Myocyte (in vitro differentiated cells): ENCODE results near the gene ADAMTSL4. TPM values are rescaled to one million over a fixed set of nuclear protein-coding genes. Genes with fewer than 3 reads are reported as not detected.

Source experiments
- DNase-seq: peaks from one replicate; pipeline ENCODE4 v3.0.0-alpha.2; 2012; ENCODE audit warnings: low read depth
- polyA plus RNA-seq: library from polyadenylated mRNA; unstranded; fragments of >200 nt; gene quantifications from one replicate; pipeline ENCODE4 v1.2.1, GENCODE V29; 2012; ENCODE audit warnings: missing spikeins
- total RNA-seq: library from RNA; depleted of rRNA; stranded (reverse); fragments of >200 nt; gene quantifications from 2 replicates; pipeline ENCODE4 v1.2.3, GENCODE V29; 2014

Gene ADAMTSL4
- total RNA-seq, result 10.9 and 16.2 TPM in 2 replicates
- 42.7 TPM for polyA plus RNA-seq

- peak; percentile 80 for DNase-seq
These were observed at the start of gene ADAMTSL4 for GRCh38 chr1:150548632-150549495. Gene ADAMTSL4 (plus strand): TSS chr1:150549408. CDS start chr1:150552289, 2,881 bp downstream.

- no peak for DNase-seq
These were observed 43.8 kb upstream of the ADAMTSL4 start for GRCh38 chr1:150505431-150505830.

- peak; percentile 84 for DNase-seq
These were observed 41.0 kb upstream of the ADAMTSL4 start, which contains the start of gene ECM1 for GRCh38 chr1:150507912-150508864. Gene ECM1 (plus strand): TSS chr1:150508109. CDS start chr1:150508210, 101 bp downstream.

GRCh38 chr1:150508982-150509381 is 40.2 kb upstream of the ADAMTSL4 start:
- DNase-seq, result no peak

DNA sequence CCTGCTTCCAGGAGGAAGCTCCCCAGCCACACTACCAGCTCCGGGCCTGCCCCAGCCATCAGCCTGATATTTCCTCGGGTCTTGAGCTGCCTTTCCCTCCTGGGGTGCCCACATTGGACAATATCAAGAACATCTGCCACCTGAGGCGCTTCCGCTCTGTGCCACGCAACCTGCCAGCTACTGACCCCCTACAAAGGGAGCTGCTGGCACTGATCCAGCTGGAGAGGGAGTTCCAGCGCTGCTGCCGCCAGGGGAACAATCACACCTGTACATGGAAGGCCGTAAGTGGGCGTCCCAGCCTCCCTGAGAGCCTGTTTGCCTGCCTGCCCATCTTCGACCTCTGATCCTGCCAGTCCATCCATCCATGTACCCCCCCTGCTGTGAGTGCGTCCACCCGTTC is 37.7 kb upstream of the ADAMTSL4 start:
- no peak for DNase-seq

DNA sequence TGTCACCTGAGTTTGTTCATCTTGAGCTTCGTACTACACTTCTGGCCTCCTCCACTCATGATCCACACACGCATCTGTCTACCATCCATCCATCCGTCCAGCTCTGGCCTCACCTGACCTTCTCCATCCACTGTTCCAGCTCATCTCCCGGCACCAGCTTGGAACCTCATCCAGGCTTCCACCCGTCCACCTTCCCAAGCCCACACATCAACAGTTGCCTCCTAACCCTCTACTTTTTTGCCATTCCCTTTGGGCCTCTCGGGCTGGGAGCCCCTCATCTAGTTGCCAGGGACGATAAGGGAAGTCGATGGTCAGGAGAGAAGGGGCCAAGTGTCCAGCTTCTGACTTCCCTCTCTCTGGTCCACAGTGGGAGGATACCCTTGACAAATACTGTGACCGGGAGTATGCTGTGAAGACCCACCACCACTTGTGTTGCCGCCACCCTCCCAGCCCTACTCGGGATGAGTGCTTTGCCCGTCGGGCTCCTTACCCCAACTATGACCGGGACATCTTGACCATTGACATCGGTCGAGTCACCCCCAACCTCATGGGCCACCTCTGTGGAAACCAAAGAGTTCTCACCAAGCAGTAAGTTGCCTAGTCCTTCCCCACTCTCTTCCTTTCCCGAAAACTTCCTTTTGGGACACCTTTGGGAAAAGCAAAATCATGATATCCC is 37.1 kb upstream of the ADAMTSL4 start:
- no peak for DNase-seq

GRCh38 chr1:150512846-150513245 is 36.4 kb upstream of the ADAMTSL4 start:
- DNase-seq, result no peak

DNA sequence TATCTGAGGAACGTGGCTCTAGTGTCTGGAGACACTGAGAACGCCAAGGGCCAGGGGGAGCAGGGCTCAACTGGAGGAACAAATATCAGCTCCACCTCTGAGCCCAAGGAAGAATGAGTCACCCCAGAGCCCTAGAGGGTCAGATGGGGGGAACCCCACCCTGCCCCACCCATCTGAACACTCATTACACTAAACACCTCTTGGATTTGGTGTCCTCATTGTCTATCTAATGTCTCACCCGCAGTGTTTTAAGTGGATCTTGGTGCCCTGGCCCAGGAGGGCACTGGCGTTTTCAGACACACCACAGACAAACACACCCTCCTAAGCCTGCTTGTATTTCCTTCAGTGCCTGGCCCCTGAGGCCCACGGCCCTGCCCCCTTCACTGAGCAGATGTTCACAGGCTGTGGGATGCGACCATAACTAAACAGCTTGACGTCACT is 35.8 kb upstream of the ADAMTSL4 start:
- DNase-seq, result peak; percentile 56

DNA sequence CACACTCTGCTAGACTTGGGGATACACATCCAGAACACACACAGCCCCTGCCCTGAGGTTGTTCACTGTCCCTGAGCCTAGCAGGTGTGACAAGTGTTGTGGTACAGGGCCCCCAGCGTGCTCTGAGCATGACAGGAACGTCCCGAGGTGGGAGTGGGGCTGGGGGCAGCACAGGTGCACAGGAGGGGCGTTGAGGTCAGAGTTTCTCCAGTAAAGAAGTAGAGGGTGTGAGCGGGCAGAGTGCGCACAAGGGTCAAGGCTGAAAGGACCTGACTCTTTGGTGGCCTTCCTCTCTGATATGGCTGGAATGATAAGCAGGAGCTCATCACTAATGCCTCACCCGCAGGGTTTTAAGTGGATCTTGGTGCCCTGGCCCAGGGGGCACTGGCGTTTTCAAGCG is 34.9 kb upstream of the ADAMTSL4 start:
- DNase-seq, result no peak

GRCh38 chr1:150514913-150515327 is 34.3 kb upstream of the ADAMTSL4 start:
- no peak for DNase-seq

DNA sequence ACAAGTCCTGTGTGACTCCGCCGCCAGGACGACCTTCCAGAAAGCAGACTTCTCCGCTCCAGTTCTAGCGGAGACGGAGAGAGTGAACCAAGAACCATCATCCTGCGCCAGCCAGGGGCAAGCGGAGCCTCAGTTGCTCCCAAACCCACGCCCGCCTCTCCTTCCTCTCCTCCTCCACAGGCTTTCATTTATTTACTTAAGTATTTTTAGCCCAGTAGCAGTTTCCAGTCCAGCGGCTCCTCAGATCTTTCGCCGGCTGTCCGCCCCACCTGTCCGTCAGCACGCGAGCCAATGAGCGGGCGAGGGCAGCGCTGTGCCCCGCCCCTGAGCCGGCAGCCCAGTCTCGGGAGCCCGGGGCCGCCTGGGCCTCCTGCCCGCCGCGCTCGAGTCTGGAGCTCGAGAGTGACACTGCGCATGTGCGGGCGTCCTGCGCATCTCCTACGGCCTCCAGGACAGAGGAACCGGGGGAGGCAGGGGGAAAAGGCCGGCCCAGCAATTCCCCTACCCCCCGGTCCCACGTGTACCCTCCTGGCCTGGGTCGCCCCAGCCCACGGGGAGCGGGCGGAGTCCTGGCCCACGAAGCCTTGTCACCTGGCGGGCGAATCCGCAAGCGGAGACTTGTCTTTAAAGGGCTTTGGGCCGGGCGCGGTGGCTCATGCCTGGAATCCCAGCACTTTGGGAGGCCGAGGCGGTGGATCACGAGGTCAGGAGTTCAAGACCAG is 33.7 kb upstream of the ADAMTSL4 start, which contains the start of gene FALEC:
Gene FALEC, plus strand, starts transcription at position 425 of the 722 bp plus-strand sequence.
- peak; percentile 98 for DNase-seq

GRCh38 chr1:150516050-150516591 is 33.1 kb upstream of the ADAMTSL4 start:
- no peak for DNase-seq

DNA sequence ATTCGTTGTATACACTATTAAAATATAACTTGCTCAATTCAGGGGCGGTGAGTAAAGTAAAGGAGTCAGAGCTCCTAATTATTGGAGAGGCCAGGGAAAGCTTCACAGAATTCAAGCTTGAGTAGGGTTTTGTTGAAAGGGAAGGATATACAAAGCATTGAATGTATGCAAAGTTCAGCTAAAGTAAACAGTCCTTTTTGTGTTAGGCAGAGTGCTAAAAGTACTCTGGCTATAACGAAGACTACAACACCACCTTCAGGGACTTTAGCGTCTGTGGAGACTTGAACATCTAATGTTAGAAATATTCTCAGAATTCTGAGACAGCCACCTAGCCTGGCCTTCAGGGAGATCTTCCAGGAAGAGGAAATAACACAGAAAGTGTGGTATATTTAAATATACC is 32.6 kb upstream of the ADAMTSL4 start:
- DNase-seq, result no peak

- DNase-seq, result peak; percentile 82
These were observed 27.8 kb upstream of the ADAMTSL4 start for GRCh38 chr1:150521196-150521968.

DNA sequence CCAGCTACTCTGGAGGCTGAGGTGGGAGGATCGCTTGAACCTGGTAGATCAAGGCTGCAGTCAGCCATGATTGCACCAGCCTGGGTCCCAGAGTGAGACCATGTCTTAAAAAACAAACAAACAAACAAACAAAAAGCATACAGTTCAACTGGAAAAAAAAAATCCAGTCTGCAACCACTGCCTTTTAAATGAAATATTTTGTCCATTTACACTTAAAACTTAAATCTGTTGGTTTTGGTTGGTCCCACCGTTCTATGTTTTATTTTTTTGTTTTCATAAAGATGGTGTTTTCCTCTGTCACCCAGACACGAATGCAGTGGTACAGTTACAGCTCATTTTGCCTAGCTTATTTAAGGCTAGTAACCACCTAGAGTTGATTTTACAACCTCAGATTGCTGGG is 23.9 kb upstream of the ADAMTSL4 start:
- no peak for DNase-seq

GRCh38 chr1:150528196-150528595 is 21.0 kb upstream of the ADAMTSL4 start:
- DNase-seq, result no peak

DNA sequence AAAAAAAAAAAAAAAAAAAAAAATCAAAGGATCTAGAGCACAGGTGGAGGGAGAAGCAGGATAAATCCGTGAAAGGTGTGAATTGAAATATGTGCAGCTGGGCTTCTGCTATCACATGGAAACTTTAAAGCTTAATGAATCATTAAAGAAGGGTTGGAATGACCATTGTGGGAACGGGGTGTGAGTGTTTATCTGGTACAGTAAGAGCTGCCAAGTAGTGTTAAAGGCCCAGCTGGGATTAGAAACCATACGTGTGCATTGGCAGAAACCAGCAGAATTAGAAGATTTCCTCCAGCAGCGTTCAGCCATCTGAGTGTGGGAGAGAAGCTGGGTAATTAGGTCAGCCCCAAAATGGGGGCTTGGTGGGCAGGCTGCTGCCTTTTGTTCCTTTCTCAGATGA is 20.2 kb upstream of the ADAMTSL4 start:
- DNase-seq, result no peak

- no peak for DNase-seq
These were observed 18.6 kb upstream of the ADAMTSL4 start for GRCh38 chr1:150530491-150531159.

GRCh38 chr1:150532860-150533259 is 16.3 kb upstream of the ADAMTSL4 start:
- no peak for DNase-seq
